ENCODE results near the gene LDLRAD3.
"Not testable (repeated sequence)": the region's sequence is repeated elsewhere in the genome, so short reads cannot be mapped to it uniquely, and the experiment has no call there.

Gene LDLRAD3, protein sequence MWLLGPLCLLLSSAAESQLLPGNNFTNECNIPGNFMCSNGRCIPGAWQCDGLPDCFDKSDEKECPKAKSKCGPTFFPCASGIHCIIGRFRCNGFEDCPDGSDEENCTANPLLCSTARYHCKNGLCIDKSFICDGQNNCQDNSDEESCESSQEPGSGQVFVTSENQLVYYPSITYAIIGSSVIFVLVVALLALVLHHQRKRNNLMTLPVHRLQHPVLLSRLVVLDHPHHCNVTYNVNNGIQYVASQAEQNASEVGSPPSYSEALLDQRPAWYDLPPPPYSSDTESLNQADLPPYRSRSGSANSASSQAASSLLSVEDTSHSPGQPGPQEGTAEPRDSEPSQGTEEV
- total RNA-seq = 0.15 to 0.35 reads per million in 2 donors

DNA sequence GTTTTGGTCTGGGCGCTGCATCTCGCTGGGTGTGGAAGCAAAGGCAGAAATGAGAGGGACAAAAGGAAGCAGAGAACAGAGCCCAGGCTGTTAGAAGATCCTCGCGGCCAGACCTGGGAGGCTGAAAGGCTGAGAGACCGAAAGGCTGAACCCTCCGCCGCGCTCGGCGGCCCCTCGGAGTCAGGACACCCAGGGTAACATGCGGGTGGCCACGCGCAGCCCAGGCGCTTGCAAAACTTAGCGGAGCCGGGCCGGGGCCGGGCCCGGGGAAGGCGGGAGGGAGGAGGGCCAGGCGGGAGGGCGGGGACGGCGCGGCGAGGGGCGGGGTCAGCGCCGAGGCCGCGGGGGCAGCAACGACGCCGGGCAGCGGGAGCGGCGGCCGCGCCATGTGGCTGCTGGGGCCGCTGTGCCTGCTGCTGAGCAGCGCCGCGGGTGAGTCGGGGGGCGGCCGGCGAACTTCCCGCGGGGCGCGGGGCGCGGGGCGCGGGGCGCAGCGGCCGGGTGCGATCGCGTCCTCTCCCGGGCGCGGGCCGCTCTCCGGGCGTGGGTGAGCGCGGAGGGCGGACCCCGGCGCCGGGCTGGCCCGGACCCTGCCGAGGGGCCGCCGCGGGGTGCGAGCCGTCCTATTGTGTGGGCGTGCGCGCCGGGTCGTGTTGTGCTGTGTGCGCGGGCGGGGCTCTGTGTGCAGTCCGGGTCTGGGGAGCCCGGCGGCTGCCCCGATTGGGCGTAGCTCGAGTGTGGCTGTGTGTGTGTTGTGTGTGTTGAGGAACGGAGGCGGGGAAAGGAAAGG, at the start of gene LDLRAD3:
Gene LDLRAD3 (plus strand): TSS at position 350 of the 790 bp plus-strand sequence. CDS start 37 bp downstream, at position 387.
- DNase-seq = no peak

DNA sequence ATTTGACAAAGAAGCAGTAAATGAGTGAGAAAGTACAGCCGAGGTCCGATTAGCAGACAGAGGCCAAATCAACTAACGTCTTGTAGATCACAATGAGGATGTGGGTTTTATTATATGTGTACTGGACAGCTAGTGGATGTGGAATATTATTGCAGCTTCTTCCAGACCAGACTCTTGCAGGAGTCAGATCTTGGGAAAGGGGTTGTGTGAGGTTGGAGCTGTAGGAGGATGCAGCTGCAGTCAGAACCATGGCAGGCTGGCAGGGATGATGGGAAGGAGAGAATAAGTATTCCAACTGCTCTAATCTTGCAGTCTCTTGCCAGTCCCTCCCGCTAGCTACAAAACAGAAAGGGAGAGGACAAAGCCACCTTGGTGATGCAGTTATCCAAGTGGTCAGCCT, 46.8 kb upstream of the LDLRAD3 start:
- DNase-seq = no peak

DNA sequence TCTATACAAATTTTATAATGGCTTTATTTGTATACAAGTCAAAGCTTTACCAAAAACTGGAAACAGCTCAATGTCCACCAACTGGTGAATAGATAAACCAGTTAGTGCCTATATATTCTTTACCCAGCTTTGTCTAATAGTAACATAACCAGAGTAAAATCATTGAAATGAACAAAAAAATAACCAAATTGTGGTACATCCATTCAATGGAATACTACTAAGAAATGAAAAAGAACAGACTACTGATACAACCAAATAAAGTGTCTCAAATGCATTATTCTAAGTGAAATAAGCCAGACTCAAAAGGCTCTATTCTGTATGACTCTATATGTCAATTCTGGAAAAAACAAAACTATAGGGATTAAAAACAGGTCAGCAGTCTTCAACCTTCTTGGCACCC, 40.9 kb upstream of the LDLRAD3 start:
- DNase-seq = no peak

DNA sequence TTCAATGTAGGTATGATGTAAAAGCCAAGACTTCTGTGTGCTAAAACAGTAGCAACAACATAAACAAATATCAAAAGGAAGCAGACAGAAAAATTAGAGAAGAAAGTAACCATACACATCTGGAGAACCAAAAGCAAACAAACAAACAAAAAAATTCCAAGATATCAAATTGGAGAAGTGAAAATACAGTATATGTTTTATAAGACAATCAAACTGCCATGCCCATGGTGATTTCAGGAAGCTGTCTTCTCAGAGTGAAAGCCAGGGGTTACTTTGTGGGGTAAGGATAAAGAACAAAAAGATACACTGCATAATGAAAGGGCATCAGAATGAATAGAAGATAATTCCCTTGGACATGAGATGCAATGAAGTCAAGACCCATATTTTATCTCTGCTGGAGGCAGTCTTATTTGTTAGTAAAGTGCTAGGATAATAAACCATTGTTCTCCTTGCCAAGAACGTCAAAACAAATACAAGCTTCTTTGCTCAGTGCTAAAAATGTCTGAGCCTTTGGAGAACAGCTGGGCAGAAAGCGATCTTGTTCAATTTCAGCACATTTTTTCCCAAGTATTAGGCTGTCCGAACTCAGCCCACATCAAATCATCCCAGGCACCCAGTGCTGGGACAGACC, 38.1 kb upstream of the LDLRAD3 start:
- DNase-seq = no peak

DNA sequence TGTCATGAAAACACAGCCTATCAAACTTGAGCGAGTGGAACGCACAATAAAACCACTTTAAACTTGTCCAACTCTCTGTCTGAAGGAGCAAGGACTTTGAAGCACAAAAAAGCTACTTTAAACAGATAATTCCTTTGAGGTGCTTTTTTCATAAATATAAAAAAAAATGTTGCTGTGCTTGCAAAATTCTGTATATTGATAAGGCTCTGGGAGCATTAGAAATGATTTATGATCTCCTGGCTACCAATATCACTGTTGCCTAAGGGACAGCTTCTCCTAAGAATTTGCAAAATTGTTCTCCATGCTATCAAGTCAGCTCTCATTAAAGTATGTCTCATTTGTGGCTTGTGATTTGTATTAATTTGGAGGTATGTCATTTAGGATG, 37.6 kb upstream of the LDLRAD3 start:
- DNase-seq = no peak

DNA sequence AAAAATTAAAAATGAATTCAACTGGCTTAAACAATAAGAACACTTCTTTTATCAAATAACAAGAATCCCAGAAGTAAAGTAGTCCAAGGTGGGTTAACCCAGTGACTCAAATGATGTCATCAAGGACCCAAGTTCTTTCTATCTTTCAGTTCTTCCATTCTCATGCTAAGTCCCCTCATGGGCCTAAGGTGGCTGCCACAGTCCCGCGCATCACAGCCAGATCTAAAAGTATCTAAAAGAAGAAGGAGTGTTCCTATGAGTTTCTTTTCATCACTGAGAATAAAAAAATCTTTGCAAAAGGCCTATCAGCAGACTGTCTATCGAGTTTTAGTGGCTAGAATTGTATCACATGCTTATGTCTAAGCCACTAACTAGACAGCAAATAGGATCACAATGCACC, 37.2 kb upstream of the LDLRAD3 start:
- no peak for DNase-seq

DNA sequence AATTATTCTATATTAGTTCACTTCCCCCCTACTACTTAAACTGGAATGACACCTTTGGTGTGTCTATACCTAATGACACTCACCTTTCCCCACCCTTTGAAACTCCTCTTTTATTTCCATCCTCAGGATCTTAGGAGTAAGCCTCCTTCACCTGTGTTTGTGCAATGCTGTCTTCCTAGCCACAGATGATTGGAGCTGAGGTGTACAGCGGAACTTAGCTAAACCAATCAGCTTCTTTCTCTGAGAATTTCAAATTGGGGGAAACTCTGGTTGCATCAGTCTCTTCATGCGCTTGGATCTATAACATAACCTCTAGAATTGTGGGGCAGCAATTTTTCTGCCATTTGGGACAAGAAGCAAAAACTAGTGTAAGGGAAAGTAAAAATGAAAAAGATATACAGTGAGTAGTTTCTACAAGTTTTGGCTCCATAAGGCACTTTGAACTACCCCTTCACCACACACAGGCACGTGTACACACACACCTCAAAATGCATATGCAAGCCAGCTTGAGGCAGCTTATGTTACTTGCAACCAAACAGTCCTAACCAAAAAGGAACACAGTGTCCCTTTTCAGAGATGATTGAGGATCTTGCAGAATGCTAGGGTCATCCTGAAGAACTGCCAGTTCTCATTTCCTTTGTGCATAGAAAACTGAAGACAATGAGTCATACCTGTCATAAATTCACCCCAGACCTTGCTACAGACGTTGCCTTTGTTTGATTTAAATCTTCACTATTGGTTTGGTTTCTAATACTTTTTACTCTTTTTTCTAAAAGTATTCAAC, 36.0 kb upstream of the LDLRAD3 start:
- DNase-seq = no peak

DNA sequence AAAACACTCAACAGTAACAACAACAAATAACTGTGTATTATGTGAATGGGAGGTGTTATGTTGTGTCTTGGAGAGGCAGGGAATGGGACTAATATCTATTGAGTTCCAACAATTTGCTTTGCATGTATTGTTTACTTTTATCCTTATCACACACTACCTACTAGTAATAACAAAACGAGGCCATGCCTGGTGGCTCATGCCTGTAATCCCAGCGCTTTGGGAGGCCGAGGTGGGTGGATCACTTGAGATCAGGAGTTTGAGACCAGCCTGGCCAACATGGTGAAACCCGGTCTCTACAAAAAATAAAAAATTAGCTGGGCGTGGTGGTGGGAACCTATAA, 35.5 kb upstream of the LDLRAD3 start:
- DNase-seq = not testable (repeated sequence)

DNA sequence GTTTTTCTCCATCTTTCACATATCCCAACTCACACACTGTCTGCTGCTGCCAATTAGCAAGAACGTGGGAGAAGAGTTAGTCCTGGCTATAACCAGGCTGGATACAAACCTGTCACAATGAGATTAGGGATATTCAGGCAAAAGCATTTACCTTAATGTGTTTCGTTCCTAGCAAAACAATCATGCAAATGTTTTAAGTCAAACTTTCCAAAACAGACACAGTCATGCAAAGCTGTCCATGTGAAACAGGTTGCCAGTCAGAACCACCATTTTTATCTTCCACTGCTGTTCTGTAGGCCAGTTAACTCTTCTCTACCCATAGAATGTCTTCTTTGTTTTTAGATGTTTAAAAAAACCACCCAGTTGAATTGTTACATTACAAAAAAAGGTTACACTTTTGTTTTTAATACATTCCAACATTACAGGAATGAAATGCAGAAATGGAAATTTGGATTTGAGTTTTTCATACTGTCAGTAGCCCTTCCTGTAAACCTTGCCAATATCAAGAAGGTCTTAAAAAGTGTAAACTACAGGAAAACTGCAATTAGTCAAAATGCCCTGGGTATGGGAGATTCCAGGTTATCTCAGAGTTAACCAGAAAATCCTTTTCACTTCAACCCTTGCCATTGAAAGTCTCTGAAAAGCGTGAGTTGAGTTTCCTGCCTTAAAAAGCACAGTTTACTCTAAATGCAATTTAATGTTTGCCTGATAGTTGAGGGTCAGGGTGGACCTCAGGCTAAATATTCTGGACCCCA, 34.2 kb upstream of the LDLRAD3 start:
- no peak for DNase-seq

DNA sequence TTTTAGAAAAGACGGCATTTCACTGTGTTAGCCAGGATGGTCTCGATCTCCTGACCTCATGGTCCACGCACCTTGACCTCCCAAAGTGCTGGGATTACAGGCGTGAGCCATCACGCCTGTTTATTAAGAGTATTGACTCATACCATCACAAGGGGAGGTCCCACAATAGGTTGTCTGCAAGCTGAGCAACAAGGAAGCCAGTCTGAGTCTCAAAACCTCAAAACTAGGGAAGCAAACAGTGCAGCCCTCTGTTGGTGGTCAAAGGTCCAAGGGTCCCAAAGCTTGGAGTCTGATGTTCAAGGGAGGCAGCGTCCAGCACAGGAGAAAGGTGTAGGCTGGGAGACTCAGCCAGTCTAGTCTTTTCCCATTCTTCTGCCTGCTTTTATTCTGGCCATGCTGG, 32.8 kb upstream of the LDLRAD3 start:
- no peak for DNase-seq

DNA sequence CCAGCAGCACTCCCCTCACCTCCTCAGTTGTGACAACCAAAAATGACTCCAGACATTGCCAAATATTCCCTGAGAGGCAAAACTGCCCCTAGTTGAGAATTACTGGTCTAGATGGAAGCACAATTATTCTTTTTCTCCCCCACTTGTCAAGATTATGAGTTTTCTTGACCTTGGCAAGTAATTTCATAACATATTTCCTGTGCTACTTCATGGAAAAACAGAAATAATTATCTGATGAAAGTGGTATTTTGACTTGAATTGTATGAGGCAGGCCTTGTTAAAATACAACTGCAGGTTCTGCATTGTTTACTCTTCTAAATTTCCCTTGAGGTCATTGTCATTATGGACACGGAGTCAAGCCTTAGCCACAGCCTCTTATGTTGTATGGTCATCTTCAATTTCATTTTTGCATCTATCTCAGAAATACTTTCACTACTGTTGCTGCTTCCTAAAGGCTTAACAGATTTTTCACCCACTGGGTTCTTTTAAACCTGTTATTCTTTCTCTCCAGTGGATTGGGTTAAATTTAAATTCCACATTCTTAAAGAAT, 32.2 kb upstream of the LDLRAD3 start:
- DNase-seq = no peak

DNA sequence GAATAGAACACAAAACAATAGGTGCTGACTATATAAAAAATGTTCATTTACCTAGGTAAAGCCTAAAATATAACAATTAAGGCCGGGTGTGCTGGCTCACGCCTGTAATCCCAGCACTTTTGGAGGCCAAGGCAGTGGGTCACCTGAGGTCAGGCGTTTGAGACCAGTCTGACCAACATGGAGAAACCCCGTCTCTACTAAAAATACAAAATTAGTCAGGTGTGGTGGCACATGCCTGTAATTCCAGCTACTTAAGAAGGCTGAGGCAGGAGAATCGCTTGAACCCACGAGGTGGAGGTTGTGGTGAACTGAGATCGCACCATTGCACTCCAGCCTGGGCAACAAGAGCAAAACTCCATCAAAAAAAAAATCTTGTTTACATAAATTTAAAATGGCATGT, 31.4 kb upstream of the LDLRAD3 start:
- not testable (repeated sequence) for DNase-seq

DNA sequence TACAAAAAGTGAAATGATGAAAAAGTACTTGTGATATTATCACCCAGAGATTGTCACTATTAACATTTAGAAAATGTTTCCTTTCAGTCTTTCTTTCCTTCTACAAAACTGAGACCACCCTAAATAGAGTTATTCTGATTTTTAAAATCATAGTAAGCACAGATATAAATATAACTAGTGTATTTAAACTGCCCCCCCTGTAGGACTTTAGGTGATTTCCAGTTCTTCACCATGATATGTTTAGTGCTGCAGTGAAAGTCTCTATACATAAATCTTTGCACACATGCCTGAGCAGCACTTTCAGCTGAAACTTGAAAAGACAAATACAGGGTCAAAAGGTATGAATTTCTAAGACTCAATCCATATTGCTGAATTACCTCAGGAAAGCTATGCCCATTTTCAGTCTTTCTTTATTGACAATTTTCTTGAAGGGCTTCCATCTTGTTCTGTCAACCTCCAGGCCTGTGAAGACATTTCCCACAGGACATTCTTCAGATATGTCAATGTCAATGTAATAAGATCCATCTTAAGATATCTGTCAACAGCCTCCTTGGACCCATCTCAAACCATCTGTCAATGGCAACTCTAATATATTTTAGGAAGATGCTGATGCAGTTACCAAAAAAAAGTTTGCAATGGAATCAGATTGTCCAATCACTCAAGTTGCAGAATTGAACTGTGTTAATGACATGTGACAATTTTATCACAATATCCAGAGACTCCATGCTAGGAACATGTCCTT, 30.8 kb upstream of the LDLRAD3 start:
- DNase-seq = no peak

DNA sequence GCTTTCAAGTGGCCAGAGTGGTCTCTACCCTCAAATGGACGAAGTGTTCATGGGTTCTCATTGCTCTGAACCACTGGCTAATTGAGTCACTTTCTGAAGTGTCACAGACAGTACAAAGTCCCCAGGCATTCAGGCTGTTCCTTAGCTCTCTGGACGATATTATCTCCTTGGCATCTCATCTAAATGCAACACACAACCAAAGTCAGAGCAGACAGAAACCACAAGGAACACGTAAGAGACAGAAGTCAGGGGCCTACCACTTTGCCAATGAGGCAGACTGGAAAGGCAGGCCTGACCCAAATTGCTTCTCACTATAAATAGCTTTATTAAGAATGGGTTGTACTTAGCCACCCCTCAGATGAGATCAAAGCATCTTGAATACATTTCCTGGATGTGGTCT, 29.0 kb upstream of the LDLRAD3 start:
- no peak for DNase-seq

DNA sequence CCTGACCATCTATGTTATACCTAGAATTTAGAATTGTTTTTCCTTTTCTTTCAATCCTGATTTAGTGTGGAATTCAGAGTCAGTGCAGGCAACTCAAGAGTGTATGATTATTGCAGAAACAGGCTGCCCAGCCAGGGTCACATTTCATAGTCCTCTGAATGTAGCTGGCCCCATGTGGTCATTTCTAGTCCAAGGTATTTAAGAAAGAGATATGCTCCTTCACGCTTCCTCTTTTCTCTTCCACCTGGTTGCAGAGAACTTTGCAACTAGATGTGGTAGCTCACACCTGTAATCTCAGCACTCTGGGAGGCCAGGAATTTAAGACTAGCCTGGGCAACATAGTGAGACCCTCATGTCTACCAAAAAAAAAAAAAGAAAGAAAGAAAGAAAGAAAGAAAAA, 27.6 kb upstream of the LDLRAD3 start:
- no peak for DNase-seq

DNA sequence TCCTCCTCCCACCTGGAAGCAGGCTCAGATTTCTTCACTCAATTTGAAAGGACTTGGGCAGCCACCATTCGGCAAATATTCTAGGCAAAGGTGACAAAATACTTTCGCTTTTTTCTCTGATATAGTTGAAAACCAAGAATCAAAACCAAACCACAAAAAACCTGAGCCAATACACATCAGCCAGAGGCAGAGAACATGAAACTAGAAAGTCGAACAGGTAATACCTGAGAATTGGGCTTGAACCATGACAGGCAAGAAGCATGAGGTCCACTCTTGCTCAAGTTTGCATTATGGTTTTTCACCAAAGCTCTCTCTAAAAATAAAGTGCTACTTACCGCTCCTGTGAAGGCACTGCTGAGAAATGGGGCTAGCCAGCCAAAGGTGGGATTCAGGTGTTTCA, 26.2 kb upstream of the LDLRAD3 start:
- DNase-seq = no peak

DNA sequence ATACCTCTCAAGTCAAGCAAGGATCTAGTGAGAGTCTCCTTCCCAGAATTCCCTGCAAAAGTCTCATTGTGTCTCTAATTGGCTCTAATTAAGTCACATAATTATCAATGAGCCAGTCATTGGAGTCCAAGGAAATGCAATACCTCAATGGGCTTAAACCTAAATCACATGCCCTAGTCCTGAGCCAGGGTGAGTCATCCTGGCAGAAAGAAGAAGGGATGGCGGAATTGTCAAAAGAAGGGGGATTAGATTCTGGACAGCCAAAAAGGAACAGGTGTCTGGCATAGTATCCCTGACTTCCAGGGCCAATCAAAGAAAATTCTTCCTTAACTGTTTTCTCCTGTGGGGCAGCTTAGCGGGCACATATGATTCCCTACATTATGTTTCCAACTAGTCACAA, 25.1 kb upstream of the LDLRAD3 start:
- no peak for DNase-seq

DNA sequence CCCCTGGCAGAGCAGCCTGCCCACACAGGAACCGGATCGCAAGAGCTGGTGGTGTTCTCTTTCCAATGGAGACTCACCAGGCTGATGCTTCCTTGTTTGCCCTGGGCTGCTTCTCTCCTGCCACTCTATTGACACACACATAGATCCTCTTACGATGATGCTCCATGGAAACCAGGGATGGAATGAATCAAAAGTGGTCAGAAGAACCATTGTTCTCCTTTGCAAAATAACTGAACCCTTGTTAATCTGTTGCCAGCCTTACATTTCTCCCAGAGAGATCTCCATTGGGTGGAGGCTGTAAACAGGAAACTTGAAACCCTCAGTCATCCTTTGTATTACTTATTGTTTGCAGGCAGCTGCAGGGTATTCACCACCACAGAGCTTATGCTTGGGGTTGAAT, 24.6 kb upstream of the LDLRAD3 start:
- DNase-seq = no peak

DNA sequence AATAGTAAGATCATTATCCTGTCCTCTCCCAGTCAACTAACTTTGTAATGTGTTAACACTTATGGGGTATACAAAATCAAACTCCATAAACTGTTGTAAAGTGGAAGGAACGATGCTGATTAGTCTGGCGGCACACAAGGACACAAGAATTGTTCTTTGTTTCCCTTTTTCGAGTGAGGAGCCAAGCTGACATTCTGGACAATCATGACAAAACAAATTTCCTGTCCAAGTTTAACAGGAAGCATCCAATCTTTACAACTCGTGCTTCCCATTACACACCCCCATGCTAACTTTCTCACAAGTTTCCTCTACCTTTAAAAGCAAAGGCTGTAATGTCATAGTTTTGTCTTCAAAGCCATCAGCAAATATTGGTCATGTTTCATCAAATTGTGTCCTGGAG, 20.4 kb upstream of the LDLRAD3 start:
- no peak for DNase-seq

DNA sequence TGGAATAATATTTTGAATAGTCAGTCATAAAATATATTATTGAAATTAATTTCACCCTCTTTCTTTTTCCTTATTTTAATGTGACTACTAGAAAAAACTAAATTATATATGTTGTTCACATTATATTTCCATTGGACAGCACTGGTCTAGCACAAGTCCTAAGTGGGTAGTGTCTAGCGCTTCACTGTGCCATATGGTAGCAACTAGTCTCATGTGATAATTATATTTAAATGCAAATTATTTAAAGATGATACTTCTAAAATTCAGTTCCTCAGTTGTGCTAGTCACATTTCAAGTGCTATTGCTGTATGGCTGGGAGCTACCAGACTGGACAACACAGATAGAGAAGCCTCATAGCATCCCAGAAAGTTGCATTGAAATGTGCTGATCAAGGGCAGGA, 19.1 kb upstream of the LDLRAD3 start:
- no peak for DNase-seq

DNA sequence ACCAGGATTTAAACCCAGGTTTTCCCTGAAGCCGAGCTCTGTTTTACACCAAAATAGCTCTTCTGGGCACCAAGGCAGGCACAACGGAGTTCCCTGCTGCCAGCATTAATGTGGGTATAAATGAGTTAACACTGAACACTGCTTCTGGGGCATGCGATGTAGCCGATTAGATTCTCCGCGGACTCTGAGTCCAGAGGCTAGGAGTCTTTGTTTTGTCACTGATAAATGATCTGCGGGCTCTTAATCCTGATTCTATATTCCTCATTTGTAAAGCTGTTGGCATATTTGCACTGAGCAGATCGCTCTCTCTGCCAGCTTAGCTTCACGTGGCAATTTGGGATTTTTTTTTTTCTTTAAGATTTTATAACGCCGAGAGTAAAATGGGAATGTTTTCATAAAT, 16.8 kb upstream of the LDLRAD3 start:
- no peak for DNase-seq

Measured in activated gamma-delta T cell (primary cell).